ENCODE data around the gene SPTLC3.

The SPTLC3 gene

GRCh38 chr20:13130061-13130706 lies 121.4 kb downstream of the SPTLC3 start:
- Histone ChIP-seq H3K36me3 (ENCODE audit: control insufficient read depth, insufficient read depth, low read length) (no peaks in the 10 kb centered on the region), H3K27me3 (ENCODE audit: control insufficient read depth, insufficient read depth, low read length) (no peaks in the 10 kb centered on the region), H3K4me3 (ENCODE audit: low read length) (no peak overlapping the region), H3K9me3 (ENCODE audit: control insufficient read depth, insufficient read depth, low read length) (no peaks in the 10 kb centered on the region), H3K27ac (ENCODE audit: low read length) (no peak overlapping the region), H3K4me1 (ENCODE audit: control insufficient read depth, insufficient read depth, low read length) (no peaks in the 10 kb centered on the region)
- no CpG with 5 or more reads among the region's 3 CpGs for WGBS (ENCODE audit: insufficient coverage, insufficient read length)
- no peak for DNase-seq (ENCODE audit: low read depth, low spot score)

GRCh38 chr20:13130707-13131103 lies 121.9 kb downstream of the SPTLC3 start:
- no CpG with 5 or more reads among the region's 3 CpGs for WGBS (ENCODE audit: insufficient coverage, insufficient read length)
- no peak for DNase-seq (ENCODE audit: low read depth, low spot score)
- no peak overlapping the region for H3K4me3 ChIP-seq (ENCODE audit: low read length)
- H3K27ac ChIP-seq (ENCODE audit: low read length) = no peak overlapping the region
- H3K36me3 ChIP-seq (ENCODE audit: control insufficient read depth, insufficient read depth, low read length) = no peaks in the 10 kb centered on the region
- no peaks in the 10 kb centered on the region for H3K9me3 ChIP-seq (ENCODE audit: control insufficient read depth, insufficient read depth, low read length)
- H3K4me1 ChIP-seq (ENCODE audit: control insufficient read depth, insufficient read depth, low read length) = no peaks in the 10 kb centered on the region
- H3K27me3 ChIP-seq (ENCODE audit: control insufficient read depth, insufficient read depth, low read length) = no peaks in the 10 kb centered on the region

GRCh38 chr20:13131688-13132087 lies 122.9 kb downstream of the SPTLC3 start:
- H3K9me3 ChIP-seq (ENCODE audit: control insufficient read depth, insufficient read depth, low read length) = no peaks in the 10 kb centered on the region
- H3K27ac ChIP-seq (ENCODE audit: low read length) = no peak overlapping the region
- no CpG with 5 or more reads among the region's 3 CpGs for WGBS (ENCODE audit: insufficient coverage, insufficient read length)
- no peaks in the 10 kb centered on the region for H3K27me3 ChIP-seq (ENCODE audit: control insufficient read depth, insufficient read depth, low read length)
- no peaks in the 10 kb centered on the region for H3K4me1 ChIP-seq (ENCODE audit: control insufficient read depth, insufficient read depth, low read length)
- DNase-seq (ENCODE audit: low read depth, low spot score) = no peak
- H3K36me3 ChIP-seq (ENCODE audit: control insufficient read depth, insufficient read depth, low read length) = no peaks in the 10 kb centered on the region
- no peak overlapping the region for H3K4me3 ChIP-seq (ENCODE audit: low read length)

GRCh38 chr20:13139459-13140150 lies 130.8 kb downstream of the SPTLC3 start:
- H3K27me3 ChIP-seq (ENCODE audit: control insufficient read depth, insufficient read depth, low read length) = no peaks in the 10 kb centered on the region
- H3K27ac ChIP-seq (ENCODE audit: low read length) = no peak overlapping the region
- H3K9me3 ChIP-seq (ENCODE audit: control insufficient read depth, insufficient read depth, low read length) = no peaks in the 10 kb centered on the region
- no peaks in the 10 kb centered on the region for H3K36me3 ChIP-seq (ENCODE audit: control insufficient read depth, insufficient read depth, low read length)
- no peak for DNase-seq (ENCODE audit: low read depth, low spot score)
- H3K4me1 ChIP-seq (ENCODE audit: control insufficient read depth, insufficient read depth, low read length) = no peaks in the 10 kb centered on the region
- no peak overlapping the region for H3K4me3 ChIP-seq (ENCODE audit: low read length)
- WGBS (ENCODE audit: insufficient coverage, insufficient read length) = no CpG with 5 or more reads among the region's 4 CpGs

- Histone ChIP-seq H3K27ac (ENCODE audit: low read length) (no peak overlapping the region), H3K4me1 (ENCODE audit: control insufficient read depth, insufficient read depth, low read length) (no peaks in the 10 kb centered on the region), H3K36me3 (ENCODE audit: control insufficient read depth, insufficient read depth, low read length) (no peaks in the 10 kb centered on the region), H3K27me3 (ENCODE audit: control insufficient read depth, insufficient read depth, low read length) (no peaks in the 10 kb centered on the region), H3K4me3 (ENCODE audit: low read length) (no peak overlapping the region), H3K9me3 (ENCODE audit: control insufficient read depth, insufficient read depth, low read length) (no peaks in the 10 kb centered on the region)
- WGBS (ENCODE audit: insufficient coverage, insufficient read length) = no CpG with 5 or more reads among the region's 3 CpGs
- no peak for DNase-seq (ENCODE audit: low read depth, low spot score)
Observed at GRCh38 chr20:13140201-13140600, 131.4 kb downstream of the SPTLC3 start.

GRCh38 chr20:13140775-13141174 lies 132.0 kb downstream of the SPTLC3 start:
- Histone ChIP-seq H3K4me1 (ENCODE audit: control insufficient read depth, insufficient read depth, low read length) (no peaks in the 10 kb centered on the region), H3K27ac (ENCODE audit: low read length) (no peak overlapping the region), H3K36me3 (ENCODE audit: control insufficient read depth, insufficient read depth, low read length) (no peaks in the 10 kb centered on the region), H3K27me3 (ENCODE audit: control insufficient read depth, insufficient read depth, low read length) (no peaks in the 10 kb centered on the region), H3K9me3 (ENCODE audit: control insufficient read depth, insufficient read depth, low read length) (no peaks in the 10 kb centered on the region), H3K4me3 (ENCODE audit: low read length) (no peak overlapping the region)
- no CpG with 5 or more reads among the region's 1 CpG for WGBS (ENCODE audit: insufficient coverage, insufficient read length)
- no peak for DNase-seq (ENCODE audit: low read depth, low spot score)

- H3K4me1 ChIP-seq (ENCODE audit: control insufficient read depth, insufficient read depth, low read length) = no peaks in the 10 kb centered on the region
- no peak overlapping the region for H3K27ac ChIP-seq (ENCODE audit: low read length)
- no peak overlapping the region for H3K4me3 ChIP-seq (ENCODE audit: low read length)
- no peak for DNase-seq (ENCODE audit: low read depth, low spot score)
- no peaks in the 10 kb centered on the region for H3K36me3 ChIP-seq (ENCODE audit: control insufficient read depth, insufficient read depth, low read length)
- H3K9me3 ChIP-seq (ENCODE audit: control insufficient read depth, insufficient read depth, low read length) = no peaks in the 10 kb centered on the region
- no CpG with 5 or more reads among the region's 3 CpGs for WGBS (ENCODE audit: insufficient coverage, insufficient read length)
- no peaks in the 10 kb centered on the region for H3K27me3 ChIP-seq (ENCODE audit: control insufficient read depth, insufficient read depth, low read length)
Observed at GRCh38 chr20:13141546-13141945, 132.8 kb downstream of the SPTLC3 start.

GRCh38 chr20:13142143-13142542 lies 133.4 kb downstream of the SPTLC3 start:
- Histone ChIP-seq H3K36me3 (ENCODE audit: control insufficient read depth, insufficient read depth, low read length) (no peaks in the 10 kb centered on the region; the same call in 1 of the 2 replicates), H3K27ac (ENCODE audit: low read length) (no peak overlapping the region), H3K27me3 (ENCODE audit: control insufficient read depth, insufficient read depth, low read length) (no peaks in the 10 kb centered on the region), H3K4me3 (ENCODE audit: low read length) (no peak overlapping the region), H3K9me3 (ENCODE audit: control insufficient read depth, insufficient read depth, low read length) (no peaks in the 10 kb centered on the region), H3K4me1 (ENCODE audit: control insufficient read depth, insufficient read depth, low read length) (no peaks in the 10 kb centered on the region)
- WGBS (ENCODE audit: insufficient coverage, insufficient read length) = no CpG with 5 or more reads among the region's 1 CpG
- DNase-seq (ENCODE audit: low read depth, low spot score) = no peak

- no peak overlapping the region for H3K27ac ChIP-seq (ENCODE audit: low read length)
- no peaks in the 10 kb centered on the region; the same call in 1 of the 2 replicates for H3K36me3 ChIP-seq (ENCODE audit: control insufficient read depth, insufficient read depth, low read length)
- no peaks in the 10 kb centered on the region for H3K27me3 ChIP-seq (ENCODE audit: control insufficient read depth, insufficient read depth, low read length)
- DNase-seq (ENCODE audit: low read depth, low spot score) = no peak
- no peaks in the 10 kb centered on the region for H3K4me1 ChIP-seq (ENCODE audit: control insufficient read depth, insufficient read depth, low read length)
- no peaks in the 10 kb centered on the region for H3K9me3 ChIP-seq (ENCODE audit: control insufficient read depth, insufficient read depth, low read length)
- no peak overlapping the region for H3K4me3 ChIP-seq (ENCODE audit: low read length)
- no CpG with 5 or more reads among the region's 8 CpGs for WGBS (ENCODE audit: insufficient coverage, insufficient read length)
Observed at GRCh38 chr20:13147071-13147963, 138.5 kb downstream of the SPTLC3 start.

- H3K4me3 ChIP-seq (ENCODE audit: low read length) = no peak overlapping the region
- no peak overlapping the region for H3K27ac ChIP-seq (ENCODE audit: low read length)
- no peaks in the 10 kb centered on the region for H3K27me3 ChIP-seq (ENCODE audit: control insufficient read depth, insufficient read depth, low read length)
- no peak for DNase-seq (ENCODE audit: low read depth, low spot score)
- no peaks in the 10 kb centered on the region; the same call in 1 of the 2 replicates for H3K36me3 ChIP-seq (ENCODE audit: control insufficient read depth, insufficient read depth, low read length)
- H3K4me1 ChIP-seq (ENCODE audit: control insufficient read depth, insufficient read depth, low read length) = no peaks in the 10 kb centered on the region
- WGBS (ENCODE audit: insufficient coverage, insufficient read length) = no CpG with 5 or more reads among the region's 3 CpGs
- H3K9me3 ChIP-seq (ENCODE audit: control insufficient read depth, insufficient read depth, low read length) = no peaks in the 10 kb centered on the region
Observed at GRCh38 chr20:13147971-13148370, 139.2 kb downstream of the SPTLC3 start.

Data from iPS DF 6.9 (cell line).